GM13976 (cell line): Measurements from ENCODE around the gene EGFLAM.

Source experiments
- DNase-seq: peaks from one replicate; pipeline ENCODE4 v3.0.0; 2012; ENCODE audit warnings: low spot score
- CTCF ChIP-seq: IDR thresholded peaks from 2 replicates; pipeline ENCODE4 v1.5.1; 2012; ENCODE audit warnings: borderline replicate concordance, mild to moderate bottlenecking; ENCODE audit not compliant: insufficient read depth; ENCODE audit errors: extremely low read depth, missing control alignments, control extremely low read depth
- in situ Hi-C: fragments of 300-500 bp; cut with MboI; formaldehyde crosslinking; loops from one replicate; pipeline ENCODE4 v1.12.0; 2022; ENCODE audit warnings: low sequenced_read_pairs, mixed read lengths, inconsistent platforms; ENCODE audit not compliant: unreplicated experiment

Gene EGFLAM

GRCh38 chr5:38249812-38250211 lies 8.5 kb upstream of the EGFLAM start:
- no peak for DNase-seq
- in situ Hi-C loops, result no loop called here
- TF ChIP-seq CTCF, result no peak

GRCh38 chr5:38250763-38251448 lies 7.5 kb upstream of the EGFLAM start:
- no peak for DNase-seq
- in situ Hi-C loops, result no loop called here
- no peak for TF ChIP-seq CTCF

- DNase-seq, result no peak
- in situ Hi-C loops, result no loop called here
Measured at GRCh38 chr5:38253759-38254158, 4.6 kb upstream of the EGFLAM start.

GRCh38 chr5:38257308-38258041 lies 884 bp upstream of the EGFLAM start:
- DNase-seq, result peak; percentile 20
- no peak for TF ChIP-seq CTCF
- in situ Hi-C loops, result no loop called here

More at GRCh38 chr5:38253759-38254158, 4.6 kb upstream of the EGFLAM start:
- no peak for TF ChIP-seq CTCF

GRCh38 chr5:38258042-38258318 lies 379 bp upstream of the EGFLAM start:
- in situ Hi-C loops, result no loop called here
- no peak for TF ChIP-seq CTCF
- peak; percentile 13 for DNase-seq

- in situ Hi-C loops, result no loop called here
- no peak for DNase-seq
- no peak for TF ChIP-seq CTCF
Measured at GRCh38 chr5:38259062-38259808, 876 bp downstream of the EGFLAM start.
